Esophagus squamous epithelium (tissue), 4 donors: Measurements from ENCODE around the gene CAMP.

ENCODE experiments used
- POLR2A ChIP-seq, 4 donors: fragments of 450-650 bp; IDR thresholded peaks; one replicate each; pipeline ENCODE4 v1.6.1; 2017; ENCODE audit warnings: antibody characterized with exemption in 4 of 4, mild to moderate bottlenecking in 4 of 4, moderate library complexity in 3 of 4
- TF ChIP-seq, protein P1 (sequence below), 6 experiments: fragments of 450-650 bp in 4 of 6; fragments of 200-600 bp in 2 of 6; sonication (generic) in 2 of 6; IDR thresholded peaks; one replicate each; pipeline ENCODE4 v1.5.1; 2016 to 2019; ENCODE audit warnings: antibody characterized with exemption in 6 of 6, mild to moderate bottlenecking in 4 of 6, moderate library complexity in 4 of 6

DNA sequence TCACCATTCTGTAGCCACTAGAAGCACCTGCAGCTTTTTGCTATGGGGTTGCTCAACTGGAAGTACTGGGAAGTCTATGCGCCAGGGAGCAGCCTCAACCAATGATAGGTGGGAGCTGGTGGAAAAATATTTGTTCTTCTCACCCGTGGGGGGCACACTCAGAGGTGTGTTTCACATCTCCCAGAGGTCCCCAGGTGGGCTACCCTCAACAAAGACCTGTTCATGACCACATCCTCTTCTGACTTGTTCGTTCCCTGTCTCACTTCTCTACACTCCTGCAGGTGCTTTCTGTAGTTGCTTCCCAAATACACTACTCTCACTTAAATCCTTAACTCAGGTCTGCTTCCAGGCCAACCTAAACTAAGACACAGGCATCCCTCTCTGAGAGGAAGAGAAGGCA lies 3.6 kb downstream of the CAMP start:
- TF ChIP-seq, protein P1, sequence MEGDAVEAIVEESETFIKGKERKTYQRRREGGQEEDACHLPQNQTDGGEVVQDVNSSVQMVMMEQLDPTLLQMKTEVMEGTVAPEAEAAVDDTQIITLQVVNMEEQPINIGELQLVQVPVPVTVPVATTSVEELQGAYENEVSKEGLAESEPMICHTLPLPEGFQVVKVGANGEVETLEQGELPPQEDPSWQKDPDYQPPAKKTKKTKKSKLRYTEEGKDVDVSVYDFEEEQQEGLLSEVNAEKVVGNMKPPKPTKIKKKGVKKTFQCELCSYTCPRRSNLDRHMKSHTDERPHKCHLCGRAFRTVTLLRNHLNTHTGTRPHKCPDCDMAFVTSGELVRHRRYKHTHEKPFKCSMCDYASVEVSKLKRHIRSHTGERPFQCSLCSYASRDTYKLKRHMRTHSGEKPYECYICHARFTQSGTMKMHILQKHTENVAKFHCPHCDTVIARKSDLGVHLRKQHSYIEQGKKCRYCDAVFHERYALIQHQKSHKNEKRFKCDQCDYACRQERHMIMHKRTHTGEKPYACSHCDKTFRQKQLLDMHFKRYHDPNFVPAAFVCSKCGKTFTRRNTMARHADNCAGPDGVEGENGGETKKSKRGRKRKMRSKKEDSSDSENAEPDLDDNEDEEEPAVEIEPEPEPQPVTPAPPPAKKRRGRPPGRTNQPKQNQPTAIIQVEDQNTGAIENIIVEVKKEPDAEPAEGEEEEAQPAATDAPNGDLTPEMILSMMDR (IDR thresholded peaks at IDR 0.05) = no peak
- TF ChIP-seq POLR2A (IDR thresholded peaks at IDR 0.05) = no peak
